ENCODE data around the gene CELF4. TPM values are rescaled to one million over a fixed set of nuclear protein-coding genes. Genes with fewer than 3 reads are reported as not detected.

CELF4 gene
- total RNA-seq, 1 experiment from 2014 or later, result not detected

- Histone ChIP-seq H3K4me3 (ENCODE audit: low read depth in 2 of 2, low read length in 2 of 2) (no peak overlapping the region), H3K27ac (ENCODE audit: low read length) (no peak overlapping the region), H3K27me3 (ENCODE audit: control insufficient read depth, insufficient read depth, low read length) (peaks cover 7% of the 10 kb centered on the region; the same call in 1 of the 2 replicates), H3K9me3 (ENCODE audit: control insufficient read depth, insufficient read depth, low read depth, low read length) (no peaks in the 10 kb centered on the region), H3K36me3 (ENCODE audit: control insufficient read depth, insufficient read depth, low read length) (no peaks in the 10 kb centered on the region), H3K4me1 (ENCODE audit: control insufficient read depth, insufficient read depth, low read length) (no peaks in the 10 kb centered on the region)
- BruUV-seq (replicated peaks), result no TSS peak
- ChIA-PET POLR2A (no interaction called here), CTCF (no interaction called here)
- TF ChIP-seq REST (IDR thresholded peaks at IDR 0.05; ENCODE audit: insufficient read depth in 1 of 2, low read depth in 2 of 2, low read length in 1 of 2) (no peak), CTCF (IDR thresholded peaks at IDR 0.05) (no peak), SIN3A (IDR thresholded peaks at IDR 0.05; ENCODE audit: borderline replicate concordance, insufficient read depth, low read depth, low read length) (no peak), POLR2AphosphoS5 (IDR thresholded peaks at IDR 0.05; ENCODE audit: low read depth, low read length) (no peak), TCF7L2 (IDR thresholded peaks at IDR 0.05; ENCODE audit: low read depth, low read length) (no peak)
- ATAC-seq, result no peak
- intact Hi-C loops (cut with micrococcal nuclease; ENCODE audit: unreplicated experiment), result no loop called here
- in situ Hi-C loops (cut with HindIII; ENCODE audit: low pct_unique_long_range_greater_than_20kb, low sequenced_read_pairs), result no loop called here
- no peak for DNase-seq (ENCODE audit: low read depth, low spot score)
Measured at GRCh38 chr18:37540424-37541138, 25.0 kb downstream of the CELF4 start.

- intact Hi-C loops (cut with micrococcal nuclease; ENCODE audit: unreplicated experiment), result loop anchor here (2.0 to 5.0 kb wide), 2 partner anchors 97 to 152 kb away; no protein-coding TSS in a partner anchor
- no peaks in the 10 kb centered on the region for H3K4me1 ChIP-seq (ENCODE audit: control insufficient read depth, insufficient read depth, low read length)
- ChIA-PET CTCF (no interaction called here), POLR2A (no interaction called here)
- H3K36me3 ChIP-seq (ENCODE audit: control insufficient read depth, insufficient read depth, low read length), result no peaks in the 10 kb centered on the region
- TF ChIP-seq TCF7L2 (IDR thresholded peaks at IDR 0.05; ENCODE audit: low read depth, low read length) (no peak), CTCF (IDR thresholded peaks at IDR 0.05) (no peak), POLR2AphosphoS5 (IDR thresholded peaks at IDR 0.05; ENCODE audit: low read depth, low read length) (no peak), REST (IDR thresholded peaks at IDR 0.05; ENCODE audit: insufficient read depth in 1 of 2, low read depth in 2 of 2, low read length in 1 of 2) (no peak), SIN3A (IDR thresholded peaks at IDR 0.05; ENCODE audit: borderline replicate concordance, insufficient read depth, low read depth, low read length) (no peak)
- H3K27me3 ChIP-seq (ENCODE audit: control insufficient read depth, insufficient read depth, low read length), result peaks cover 7% of the 10 kb centered on the region; the same call in 1 of the 2 replicates
- no TSS peak for BruUV-seq (replicated peaks)
- in situ Hi-C loops (cut with HindIII; ENCODE audit: low pct_unique_long_range_greater_than_20kb, low sequenced_read_pairs), result no loop called here
- H3K9me3 ChIP-seq (ENCODE audit: control insufficient read depth, insufficient read depth, low read depth, low read length), result no peaks in the 10 kb centered on the region
- no peak overlapping the region for H3K27ac ChIP-seq (ENCODE audit: low read length)
- ATAC-seq, result no peak
- H3K4me3 ChIP-seq (ENCODE audit: low read depth in 2 of 2, low read length in 2 of 2), result no peak overlapping the region
- no peak for DNase-seq (ENCODE audit: low read depth, low spot score)
Measured at GRCh38 chr18:37539236-37539635, 26.4 kb downstream of the CELF4 start.
